ENCODE data around the gene TRAFD1.

Gene TRAFD1

GRCh38 chr12:112169966-112170365 is 44.6 kb downstream of the TRAFD1 start:
- Histone ChIP-seq H3K4me3 (no peak overlapping the region), H3K27ac (peak overlapping the region in 1 of 21 experiments; percentile 12)

GRCh38 chr12:112170376-112170775 is 45.0 kb downstream of the TRAFD1 start:
- no peak overlapping the region for H3K4me3 ChIP-seq
- H3K27ac ChIP-seq: peak overlapping the region in 1 of 21 experiments; percentile 12

- no peak overlapping the region for H3K4me3 ChIP-seq
- no peak overlapping the region for H3K27ac ChIP-seq
Measured at GRCh38 chr12:112170971-112171596, 45.7 kb downstream of the TRAFD1 start.

- H3K27ac ChIP-seq: no peak overlapping the region
Measured at GRCh38 chr12:112172556-112173324, 47.4 kb downstream of the TRAFD1 start.

GRCh38 chr12:112175361-112176155 is 50.2 kb downstream of the TRAFD1 start:
- H3K4me3 ChIP-seq: no peak overlapping the region
- H3K27ac ChIP-seq: no peak overlapping the region

More at GRCh38 chr12:112172556-112173324, 47.4 kb downstream of the TRAFD1 start:
- H3K4me3 ChIP-seq: no peak overlapping the region

GRCh38 chr12:112176321-112177010 is 51.1 kb downstream of the TRAFD1 start:
- Histone ChIP-seq H3K27ac (no peak overlapping the region), H3K4me3 (no peak overlapping the region)

GRCh38 chr12:112178796-112179195 is 53.4 kb downstream of the TRAFD1 start:
- Histone ChIP-seq H3K27ac (no peak overlapping the region), H3K4me3 (no peak overlapping the region)

- Histone ChIP-seq H3K4me3 (no peak overlapping the region), H3K27ac (no peak overlapping the region)
Measured at GRCh38 chr12:112179341-112179740, 54.0 kb downstream of the TRAFD1 start.

- no peak overlapping the region for H3K4me3 ChIP-seq
- H3K27ac ChIP-seq: no peak overlapping the region
Measured at GRCh38 chr12:112179916-112180315, 54.6 kb downstream of the TRAFD1 start.

- H3K4me3 ChIP-seq: no peak overlapping the region
- no peak overlapping the region for H3K27ac ChIP-seq
Measured at GRCh38 chr12:112180422-112180821, 55.1 kb downstream of the TRAFD1 start.

- no peak overlapping the region for H3K4me3 ChIP-seq
- H3K27ac ChIP-seq: no peak overlapping the region
Measured at GRCh38 chr12:112182499-112182898, 57.1 kb downstream of the TRAFD1 start.

- H3K27ac ChIP-seq: no peak overlapping the region
- H3K4me3 ChIP-seq: no peak overlapping the region
Measured at GRCh38 chr12:112183141-112184021, 58.0 kb downstream of the TRAFD1 start.

- H3K27ac ChIP-seq: no peak overlapping the region
- H3K4me3 ChIP-seq: no peak overlapping the region
Measured at GRCh38 chr12:112184056-112184887, 58.9 kb downstream of the TRAFD1 start.

- Histone ChIP-seq H3K27ac (no peak overlapping the region), H3K4me3 (no peak overlapping the region)
Measured at GRCh38 chr12:112185093-112185923, 59.9 kb downstream of the TRAFD1 start.

- Histone ChIP-seq H3K27ac (no peak overlapping the region), H3K4me3 (no peak overlapping the region)
Measured at GRCh38 chr12:112188130-112188830, 62.9 kb downstream of the TRAFD1 start.

- Histone ChIP-seq H3K4me3 (no peak overlapping the region), H3K27ac (peak overlapping the region in 6 of 21 experiments; percentile 3 to 51 (median 36))
Measured at GRCh38 chr12:112190231-112191025, 65.1 kb downstream of the TRAFD1 start.

Data from skin epidermis (tissue), 12 donors.